OCI-LY7 (cell line): ENCODE measurements around the gene DNAJB11. TPM values are rescaled to one million over a fixed set of nuclear protein-coding genes. Genes with fewer than 3 reads are reported as not detected.

ENCODE experiments used
- BruUV-seq: library from RNA; stranded (reverse); fragments of 400-500 nt; replicated peaks from 2 replicates; lab custom pipeline; 2021; lab: Mats Ljungman, UMichigan
- CTCF ChIA-PET: fragments of 300-600 bp; sonication (Branson Sonifier 250); formaldehyde crosslinking; loops from one replicate; lab custom pipeline; 2022; ENCODE audit warnings: antibody characterized with exemption; ENCODE audit not compliant: unreplicated experiment; lab: Charles Lee
- POLR2A ChIA-PET: fragments of 300-600 bp; sonication (Branson Sonifier 250); formaldehyde crosslinking; loops from one replicate; lab custom pipeline; 2022; ENCODE audit warnings: antibody characterized with exemption; lab: Charles Lee
- DNase-seq: peaks from one replicate; pipeline ENCODE4 v3.0.0-alpha.2; 2015; ENCODE audit warnings: low spot score
- H2AFZ ChIP-seq: fragments of 200-600 bp; sonication (generic), shearing (Covaris generic); 2 replicates; pipeline ENCODE4 v1.6.1; 2014; ENCODE audit warnings: mild to moderate bottlenecking, antibody characterized with exemption, low read length, moderate library complexity
- H3K27ac ChIP-seq: fragments of 200-600 bp; sonication (generic); 2 replicates; pipeline ENCODE4 v1.5.1; 2014; ENCODE audit warnings: mixed run types, low read depth, mild to moderate bottlenecking, moderate library complexity, low read length, inconsistent platforms; ENCODE audit not compliant: poor library complexity, severe bottlenecking
- H3K36me3 ChIP-seq: fragments of 200-600 bp; sonication (generic); 2 replicates; pipeline ENCODE4 v1.6.1; 2014; ENCODE audit warnings: mild to moderate bottlenecking, antibody characterized with exemption, low read length, moderate library complexity, mixed read lengths; ENCODE audit not compliant: insufficient read depth
- H3K4me1 ChIP-seq: fragments of 200-600 bp; sonication (generic); 2 replicates; pipeline ENCODE4 v1.5.1; 2014; ENCODE audit warnings: mild to moderate bottlenecking, low read length; ENCODE audit not compliant: insufficient read depth, poor library complexity, severe bottlenecking
- H3K4me2 ChIP-seq: fragments of 200-600 bp; sonication (generic); 2 replicates; pipeline ENCODE4 v1.6.1; 2014; ENCODE audit warnings: mild to moderate bottlenecking, low read length
- H3K4me3 ChIP-seq: fragments of 200-600 bp; sonication (generic); 2 replicates; pipeline ENCODE4 v1.5.1; 2014; ENCODE audit warnings: mild to moderate bottlenecking, low read depth, low read length; ENCODE audit not compliant: poor library complexity, severe bottlenecking
- H3K79me2 ChIP-seq: fragments of 200-600 bp; sonication (generic); 2 replicates; pipeline ENCODE4 v1.6.1; 2016; ENCODE audit warnings: low read depth, mild to moderate bottlenecking, low read length, moderate library complexity, mixed read lengths; ENCODE audit not compliant: insufficient read depth
- H3K9me2 ChIP-seq: fragments of 200-600 bp; sonication (generic); 2 replicates; pipeline ENCODE4 v1.6.1; 2016; ENCODE audit warnings: mild to moderate bottlenecking, low read length, mixed read lengths; ENCODE audit not compliant: insufficient read depth
- H3K9me3 ChIP-seq: fragments of 200-600 bp; sonication (generic); 2 replicates; pipeline ENCODE4 v1.6.1; 2014; ENCODE audit warnings: mild to moderate bottlenecking, mixed run types, low read length, mixed read lengths
- H4K20me1 ChIP-seq: fragments of 200-600 bp; sonication (generic); 2 replicates; pipeline ENCODE4 v1.6.1; 2014; ENCODE audit warnings: mild to moderate bottlenecking, antibody characterized with exemption, low read length, moderate library complexity, mixed read lengths; ENCODE audit not compliant: insufficient read depth
- EZH2phosphoT487 ChIP-seq: fragments of 200-600 bp; sonication (generic); IDR thresholded peaks from 2 replicates; pipeline ENCODE4 v1.6.1; 2018; ENCODE audit warnings: low read depth, borderline replicate concordance, mild to moderate bottlenecking, mixed run types, antibody characterized with exemption, low read length, moderate library complexity, mixed read lengths
- intact Hi-C: fragments of 100-400 bp; cut with micrococcal nuclease; formaldehyde crosslinking; loops from one replicate; pipeline ENCODE4 v1.10.0; 2022; ENCODE audit not compliant: unreplicated experiment
- total RNA-seq, 2 experiments: library from RNA; depleted of rRNA in 1 of 2; stranded (reverse); fragments of >200 nt in 1 of 2; shearing (Covaris generic) in 1 of 2; gene quantifications; 2 replicates each; pipeline ENCODE4 v1.2.3, GENCODE V29; 2014 to 2022
- TF ChIP-seq, protein P1 (sequence below): fragments of 200-600 bp; sonication (generic); conservative IDR thresholded peaks from 2 replicates; pipeline ENCODE4 v1.5.1; 2014; ENCODE audit warnings: mild to moderate bottlenecking, antibody characterized with exemption, low read length, moderate library complexity, mixed read lengths

DNAJB11 gene
- total RNA-seq, 2 experiments from 2014 or later = 61.1 to 73.0 TPM

DNA sequence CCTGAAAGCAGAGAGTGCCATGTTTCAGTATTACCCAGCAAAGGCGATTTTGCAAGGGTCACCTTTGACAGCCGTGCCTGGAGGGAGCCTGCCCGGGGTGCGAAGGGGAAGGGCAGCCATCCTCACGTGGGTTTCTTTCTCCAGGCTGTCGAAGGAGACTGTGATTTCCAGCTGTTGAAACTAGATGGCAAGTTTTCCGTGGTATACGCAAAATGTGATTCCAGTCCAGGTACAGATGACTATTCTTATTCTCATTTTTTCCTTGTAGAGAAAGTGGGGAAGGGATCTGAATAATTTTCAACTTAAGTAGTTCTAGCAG lies 45.7 kb downstream of the DNAJB11 start:
- POLR2A ChIA-PET = interaction anchor here (0.5 to 1.5 kb wide), 6 partner anchors 21 to 191 kb away, joined by 3 to 5 read pairs (median 4); no protein-coding TSS in a partner anchor
- Histone ChIP-seq H3K27ac (no peak overlapping the region), H3K9me3 (no peaks in the 10 kb centered on the region), H3K4me1 (peaks cover 18% of the 10 kb centered on the region), H3K36me3 (no peaks in the 10 kb centered on the region), H3K9me2 (no peaks in the 10 kb centered on the region), H2AFZ (no peak overlapping the region), H3K4me2 (no peak overlapping the region), H3K79me2 (no peaks in the 10 kb centered on the region), H4K20me1 (no peaks in the 10 kb centered on the region), H3K4me3 (no peak overlapping the region)
- intact Hi-C loops = loop anchor here (5.0 kb wide), 2 partner anchors 141 to 551 kb away; no protein-coding TSS in a partner anchor
- CTCF ChIA-PET = interaction anchor here (1.0 kb wide), 2 partner anchors 49 kb away, joined by 3 read pairs; no protein-coding TSS in a partner anchor
- DNase-seq = no peak
- TF ChIP-seq EZH2phosphoT487 = no peak
- TF ChIP-seq, protein P1, sequence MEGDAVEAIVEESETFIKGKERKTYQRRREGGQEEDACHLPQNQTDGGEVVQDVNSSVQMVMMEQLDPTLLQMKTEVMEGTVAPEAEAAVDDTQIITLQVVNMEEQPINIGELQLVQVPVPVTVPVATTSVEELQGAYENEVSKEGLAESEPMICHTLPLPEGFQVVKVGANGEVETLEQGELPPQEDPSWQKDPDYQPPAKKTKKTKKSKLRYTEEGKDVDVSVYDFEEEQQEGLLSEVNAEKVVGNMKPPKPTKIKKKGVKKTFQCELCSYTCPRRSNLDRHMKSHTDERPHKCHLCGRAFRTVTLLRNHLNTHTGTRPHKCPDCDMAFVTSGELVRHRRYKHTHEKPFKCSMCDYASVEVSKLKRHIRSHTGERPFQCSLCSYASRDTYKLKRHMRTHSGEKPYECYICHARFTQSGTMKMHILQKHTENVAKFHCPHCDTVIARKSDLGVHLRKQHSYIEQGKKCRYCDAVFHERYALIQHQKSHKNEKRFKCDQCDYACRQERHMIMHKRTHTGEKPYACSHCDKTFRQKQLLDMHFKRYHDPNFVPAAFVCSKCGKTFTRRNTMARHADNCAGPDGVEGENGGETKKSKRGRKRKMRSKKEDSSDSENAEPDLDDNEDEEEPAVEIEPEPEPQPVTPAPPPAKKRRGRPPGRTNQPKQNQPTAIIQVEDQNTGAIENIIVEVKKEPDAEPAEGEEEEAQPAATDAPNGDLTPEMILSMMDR = no peak
- no TSS peak for BruUV-seq

DNA sequence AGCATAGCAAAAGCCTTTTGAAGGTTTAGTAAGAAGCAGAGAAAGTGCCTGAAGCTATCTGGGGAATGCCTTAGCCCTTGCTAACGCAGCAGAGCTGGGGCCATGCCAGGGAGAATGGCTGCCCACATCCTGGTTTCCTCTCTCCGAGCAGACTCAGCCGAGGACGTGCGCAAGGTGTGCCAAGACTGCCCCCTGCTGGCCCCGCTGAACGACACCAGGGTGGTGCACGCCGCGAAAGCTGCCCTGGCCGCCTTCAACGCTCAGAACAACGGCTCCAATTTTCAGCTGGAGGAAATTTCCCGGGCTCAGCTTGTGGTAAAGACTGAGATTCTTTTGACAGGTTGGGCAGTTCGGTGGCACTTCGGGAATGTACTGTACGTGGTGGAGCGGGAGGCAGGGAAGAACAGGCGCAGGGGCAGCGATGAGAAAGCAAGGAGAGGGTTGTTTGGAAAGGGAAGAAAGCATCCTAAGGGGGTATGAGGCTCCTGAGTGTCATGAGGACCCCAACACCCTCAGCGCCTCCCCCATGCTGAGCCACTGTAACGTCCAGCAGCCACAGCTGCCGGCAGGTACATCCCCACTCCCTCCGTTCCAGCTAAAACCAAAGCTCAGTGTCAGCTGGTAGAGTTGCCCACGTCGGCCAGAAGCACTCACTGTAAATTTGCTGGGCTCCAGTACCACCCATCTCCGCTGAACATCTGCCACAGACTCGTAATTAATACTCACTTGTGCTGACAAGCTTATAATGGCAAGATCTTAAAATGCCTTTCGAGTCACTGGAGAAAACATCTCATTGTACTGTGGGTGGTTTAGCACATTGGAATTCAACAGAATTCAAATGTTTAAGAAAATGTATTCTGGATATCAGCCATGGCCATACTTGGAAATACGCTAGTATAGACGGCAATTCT lies 46.8 kb downstream of the DNAJB11 start:
- POLR2A ChIA-PET = interaction anchor here (0.6 to 1.5 kb wide), 7 partner anchors 20 to 178 kb away, joined by 3 to 5 read pairs (median 3); no protein-coding TSS in a partner anchor
- H3K4me2 ChIP-seq = peak overlapping the region; percentile 48; the same call in 1 of the 2 replicates
- no peaks in the 10 kb centered on the region for H3K36me3 ChIP-seq
- H3K9me2 ChIP-seq = no peaks in the 10 kb centered on the region
- TF ChIP-seq, protein P1 = peak; percentile 92
- no peak for TF ChIP-seq EZH2phosphoT487
- peak overlapping the region; percentile 50 for H2AFZ ChIP-seq
- H4K20me1 ChIP-seq = no peaks in the 10 kb centered on the region
- DNase-seq = peak; percentile 77
- CTCF ChIA-PET = interaction anchor here (0.6 to 1.0 kb wide), 4 partner anchors 36 to 205 kb away, joined by 3 to 4 read pairs (median 3); no protein-coding TSS in a partner anchor
- intact Hi-C loops = loop anchor here (5.0 kb wide), 2 partner anchors 140 to 550 kb away; no protein-coding TSS in a partner anchor
- H3K9me3 ChIP-seq = no peaks in the 10 kb centered on the region
- peaks cover 18% of the 10 kb centered on the region for H3K4me1 ChIP-seq
- H3K27ac ChIP-seq = no peak overlapping the region
- H3K4me3 ChIP-seq = peak overlapping the region; percentile 12
- H3K79me2 ChIP-seq = no peaks in the 10 kb centered on the region
- no TSS peak for BruUV-seq
